GM21360 (cell line): ENCODE results near the gene COL5A1.
"Not testable (repeated sequence)": the region's sequence is repeated elsewhere in the genome, so short reads cannot be mapped to it uniquely, and the experiment has no call there.

Experiments used
- ATAC-seq: cut with Tn5 transposase; IDR thresholded peaks from one replicate; pipeline ENCODE4 v1.9.1; 2021; ENCODE audit warnings: mild to moderate bottlenecking, moderate library complexity; ENCODE audit not compliant: unreplicated experiment

The COL5A1 gene

GRCh38 chr9:134676361-134676760, 34.8 kb downstream of the COL5A1 start:
- ATAC-seq = no peak

DNA sequence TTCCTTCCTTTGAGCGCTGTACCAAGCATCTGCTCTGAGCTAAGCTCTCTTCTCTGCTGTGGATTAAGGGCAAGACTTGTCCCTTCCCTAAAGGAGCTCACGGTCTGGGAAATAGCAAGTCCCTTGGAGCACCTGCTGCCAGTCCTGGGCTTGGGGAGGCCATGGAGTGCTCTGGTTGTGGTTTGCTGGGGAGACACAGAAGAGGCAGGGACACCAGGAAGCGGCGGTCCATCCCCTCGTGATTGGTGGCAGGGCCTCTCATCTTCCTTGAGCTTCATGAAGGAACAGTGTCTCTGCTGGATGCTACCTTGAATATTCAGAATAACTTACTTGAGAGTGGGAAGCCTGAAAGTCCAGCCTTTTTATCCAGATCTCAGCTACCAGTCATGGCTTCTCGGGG, 35.3 kb downstream of the COL5A1 start:
- no peak for ATAC-seq

- no peak for ATAC-seq
Measured at GRCh38 chr9:134677743-134678142, 36.1 kb downstream of the COL5A1 start.

- ATAC-seq = no peak
Measured at GRCh38 chr9:134678206-134678605, 36.6 kb downstream of the COL5A1 start.

DNA sequence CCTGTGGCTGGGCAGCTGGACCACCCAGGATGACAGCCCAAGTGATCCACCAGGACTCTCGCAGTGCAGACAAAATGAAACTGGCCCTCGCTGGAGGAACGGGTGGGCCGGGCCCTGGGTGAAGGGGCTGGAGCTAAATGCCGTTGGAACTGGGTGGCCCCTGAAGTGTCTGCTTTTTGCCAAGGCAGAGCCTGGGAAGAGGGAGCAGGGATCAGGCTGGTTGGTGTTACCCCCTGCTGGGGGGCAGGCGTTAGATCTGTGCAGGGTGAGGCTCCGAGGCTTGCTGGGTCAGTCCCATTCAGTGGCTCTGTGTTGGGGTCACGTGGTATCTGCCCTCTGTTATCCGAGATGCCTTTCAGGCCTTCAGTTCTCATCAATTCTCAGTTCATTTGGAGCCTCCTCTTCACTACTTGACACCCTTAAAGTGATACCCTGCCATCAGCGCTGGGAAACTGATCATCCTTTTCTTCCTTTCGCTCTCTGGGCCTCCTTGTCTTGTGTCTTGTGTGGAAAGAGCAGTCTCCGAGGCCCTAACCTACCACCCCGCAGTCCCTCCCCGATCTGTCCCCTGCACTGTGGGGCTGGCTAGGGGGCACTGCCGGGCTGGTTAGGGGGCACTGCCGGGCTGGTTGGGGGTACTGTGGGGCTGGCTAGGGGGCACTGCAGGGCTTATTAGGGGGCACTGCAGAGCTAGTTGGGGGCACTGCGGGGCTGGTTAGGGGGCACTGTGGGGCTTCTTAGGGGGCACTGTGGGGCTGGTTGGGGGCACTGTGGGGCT, 37.3 kb downstream of the COL5A1 start:
- ATAC-seq = no peak

DNA sequence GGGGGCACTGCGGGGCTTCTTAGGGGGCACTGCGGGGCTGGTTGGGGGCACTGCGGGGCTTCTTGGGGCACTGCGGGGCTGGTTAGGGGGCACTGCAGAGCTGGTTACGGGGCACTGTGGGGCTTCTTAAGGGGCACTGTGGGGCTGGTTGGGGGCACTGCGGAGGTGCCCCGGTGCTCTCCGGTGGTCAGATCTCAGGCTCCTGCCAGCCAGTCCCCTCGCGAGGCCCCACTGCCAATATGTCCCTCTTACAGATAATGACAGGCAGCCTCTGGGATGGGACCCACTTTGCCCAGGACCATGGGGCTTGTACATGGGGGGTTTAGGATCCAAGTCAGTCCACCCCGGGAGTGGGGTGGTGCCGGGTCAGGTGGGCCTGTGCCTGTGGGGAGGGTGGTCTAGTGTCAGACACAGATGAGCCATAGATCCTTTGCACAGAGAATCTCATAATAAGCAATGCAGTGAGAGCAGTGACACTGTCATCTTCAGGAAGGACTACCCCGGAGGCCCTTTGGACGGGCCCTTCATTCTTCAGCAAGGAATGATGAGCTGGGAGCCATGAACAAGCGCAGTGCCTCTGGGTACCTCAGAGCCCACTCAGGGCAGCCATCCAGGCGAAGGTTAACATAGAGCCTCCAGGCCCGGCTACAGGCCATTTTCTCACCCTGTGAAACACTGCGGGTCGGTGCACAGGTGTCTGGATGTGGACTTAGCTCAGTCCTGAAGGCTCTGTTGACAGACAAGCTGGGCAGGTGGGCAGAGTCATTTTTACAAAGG, 38.2 kb downstream of the COL5A1 start:
- no peak for ATAC-seq

DNA sequence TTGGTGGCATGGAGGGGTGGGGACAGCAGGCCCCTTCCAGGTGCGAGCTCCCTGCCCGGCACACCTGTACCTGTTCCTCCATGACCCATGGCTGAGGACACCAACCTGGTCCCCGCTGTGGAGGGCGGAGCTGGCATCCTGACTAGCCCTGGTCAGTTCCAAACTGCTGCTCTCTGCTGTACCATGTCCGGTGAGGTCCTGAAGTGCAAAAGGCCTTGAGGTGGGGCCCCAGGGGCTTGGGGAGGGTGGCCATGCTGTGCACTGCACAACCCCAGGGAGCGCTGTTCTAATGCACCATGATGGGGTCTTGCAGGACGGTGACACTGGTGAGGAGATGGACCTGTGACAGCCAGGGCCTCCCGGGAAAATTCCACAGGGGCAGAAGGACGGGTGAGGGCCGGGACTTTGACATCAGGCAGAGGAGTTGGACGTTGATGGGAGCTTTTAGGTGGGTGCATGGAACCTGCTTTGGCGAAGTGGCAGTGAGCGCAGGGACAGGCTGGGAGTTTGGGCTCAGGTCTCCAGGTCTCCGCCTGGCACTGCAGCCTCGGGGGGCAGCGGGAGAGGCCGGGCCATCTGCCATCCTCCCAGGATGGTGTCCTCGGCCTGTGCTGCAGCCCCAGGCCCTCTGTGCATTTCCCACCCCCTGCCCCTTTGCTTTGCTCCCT, 38.9 kb downstream of the COL5A1 start:
- ATAC-seq = no peak

- no peak for ATAC-seq
Measured at GRCh38 chr9:134681061-134681661, 39.6 kb downstream of the COL5A1 start.

DNA sequence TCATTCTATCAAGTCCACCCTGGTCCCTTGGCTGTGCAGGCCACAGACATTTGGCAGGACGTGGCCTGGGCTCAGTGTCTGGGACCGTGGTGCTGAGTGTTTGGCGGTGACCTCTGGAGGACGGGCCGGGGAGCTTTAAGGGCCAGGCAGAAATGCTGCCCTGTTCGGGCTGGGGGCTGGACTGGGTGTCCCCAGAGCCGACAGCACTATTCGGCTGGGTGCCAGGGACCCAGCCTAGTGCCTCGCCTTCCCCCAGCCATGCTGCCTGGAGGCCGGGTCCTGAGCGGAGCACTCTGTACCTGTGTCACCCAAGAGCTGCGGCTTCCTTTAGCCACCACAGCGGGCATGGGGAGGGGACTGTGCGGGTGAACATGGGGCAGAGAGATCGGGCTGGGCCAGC, 40.4 kb downstream of the COL5A1 start:
- ATAC-seq = no peak

GRCh38 chr9:134682651-134683364, 41.2 kb downstream of the COL5A1 start:
- no peak for ATAC-seq

GRCh38 chr9:134683714-134684374, 42.2 kb downstream of the COL5A1 start:
- no peak for ATAC-seq

DNA sequence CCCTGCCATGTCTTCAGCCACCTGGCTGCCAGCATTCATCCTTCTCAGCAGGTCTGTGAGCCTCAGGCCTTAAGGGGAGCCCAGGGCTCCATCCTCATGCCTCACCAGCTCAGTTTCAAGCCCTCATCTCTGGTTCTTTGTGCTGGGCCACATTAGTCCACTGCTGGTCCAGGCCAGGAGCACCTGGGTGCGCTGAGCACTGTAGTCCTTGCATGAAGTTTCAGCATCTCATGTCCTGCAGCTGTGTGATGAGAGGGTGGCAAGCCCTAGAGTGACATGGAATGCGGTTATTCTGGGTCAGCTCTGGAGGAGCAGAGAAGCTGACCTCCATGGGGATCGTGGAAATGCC, 42.7 kb downstream of the COL5A1 start:
- ATAC-seq = no peak

DNA sequence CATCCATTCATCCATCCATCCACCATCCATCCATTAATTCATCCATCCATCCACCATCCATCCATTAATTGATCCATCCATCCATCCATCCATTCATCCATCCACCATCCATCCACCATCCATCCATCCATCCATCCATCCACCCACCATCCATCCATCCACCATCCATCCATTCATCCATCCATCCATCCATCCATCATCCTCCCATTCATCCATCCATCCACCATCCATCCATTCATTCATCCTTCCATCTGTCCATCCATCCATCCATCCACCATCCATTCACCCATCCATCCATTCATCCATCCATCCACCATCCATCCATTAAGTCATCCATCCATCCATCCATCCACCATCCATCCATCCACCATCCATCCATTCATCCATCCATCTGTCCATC, 43.3 kb downstream of the COL5A1 start:
- ATAC-seq = not testable (repeated sequence)

GRCh38 chr9:134685784-134686183, 44.2 kb downstream of the COL5A1 start:
- no peak for ATAC-seq

- no peak for ATAC-seq
Measured at GRCh38 chr9:134686896-134687295, 45.3 kb downstream of the COL5A1 start.

GRCh38 chr9:134687556-134687955, 46.0 kb downstream of the COL5A1 start:
- ATAC-seq = no peak

- no peak for ATAC-seq
Measured at GRCh38 chr9:134688231-134688630, 46.6 kb downstream of the COL5A1 start.

DNA sequence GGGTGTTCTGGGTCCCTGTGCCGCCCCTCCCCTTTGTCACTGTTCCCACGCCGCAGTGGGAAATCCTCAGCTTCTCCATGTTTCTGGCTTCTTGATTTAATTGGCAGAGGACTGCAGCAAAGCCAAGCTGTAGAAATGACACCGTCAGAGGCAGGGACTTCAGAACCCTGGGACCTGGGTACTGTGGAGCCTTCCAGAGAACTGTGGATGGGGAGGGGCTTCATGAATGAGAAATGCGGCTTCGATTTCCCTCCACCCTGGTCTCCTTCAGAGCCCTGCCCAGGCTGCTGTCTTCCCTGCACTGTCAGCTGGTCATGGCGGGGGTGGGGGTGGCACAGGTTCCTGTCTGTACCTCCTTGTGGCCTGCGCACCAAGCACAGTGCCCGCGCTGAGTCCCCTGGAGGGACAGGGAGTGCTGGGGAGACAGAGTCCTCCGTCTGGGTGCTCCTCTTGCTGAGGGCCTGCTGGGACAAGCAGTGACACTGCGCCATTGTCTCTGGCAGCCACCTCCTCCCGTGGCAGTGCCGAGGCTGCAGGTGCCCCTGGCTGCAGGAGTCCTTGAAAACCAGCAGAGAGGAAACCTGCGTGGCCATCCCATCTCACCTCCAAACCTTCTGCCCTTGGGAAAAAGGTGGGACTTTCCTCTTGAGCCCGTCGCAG, 47.2 kb downstream of the COL5A1 start:
- ATAC-seq = no peak

- ATAC-seq = no peak
Measured at GRCh38 chr9:134689321-134690181, 47.9 kb downstream of the COL5A1 start.
